Natural killer cell treated with Interleukin-12 subunit alpha and Interleukin-12 subunit beta and Interleukin-15 and Interleukin-18, amount 100 ng/mL, for 72 hours (primary cell): ENCODE measurements around the gene B4GALT6. TPM values are rescaled to one million over a fixed set of nuclear protein-coding genes. Genes with fewer than 3 reads are reported as not detected.
A peak's percentile ranks its signal among the peaks of the same experiment; 100 is the strongest.

ENCODE experiments used
- ATAC-seq, 2 donors: fragments of 150-1000 bp; cut with Tn5 transposase in 1 of 2; sonication (Bioruptor Pico), chemical (Tn5 transposase) in 1 of 2; 2 replicates each; pipeline ENCODE4 v1.10.0; 2021
- DNase-seq: peaks from one replicate; pipeline ENCODE4 v3.0.0; 2022; ENCODE audit warnings: low spot score
- H3K27ac Mint-ChIP-seq, 2 donors: 1 replicate in 1 of 2; 2 replicates in 1 of 2; pipeline ENCODE4 v1.8.0; 2022; ENCODE audit warnings: mixed read lengths in 2 of 2, mild to moderate bottlenecking in 1 of 2, moderate library complexity in 1 of 2
- H3K27me3 Mint-ChIP-seq, 2 donors: 1 replicate in 1 of 2; 2 replicates in 1 of 2; pipeline ENCODE4 v1.8.0; 2022; ENCODE audit warnings: mixed read lengths in 2 of 2
- H3K36me3 Mint-ChIP-seq: one replicate; pipeline ENCODE4 v1.8.0; 2022; ENCODE audit warnings: mixed read lengths
- H3K4me1 Mint-ChIP-seq, 2 donors: 1 replicate in 1 of 2; 2 replicates in 1 of 2; pipeline ENCODE4 v1.8.0; 2022; ENCODE audit warnings: low read depth in 2 of 2, mixed read lengths in 2 of 2, mild to moderate bottlenecking in 1 of 2
- H3K4me3 Mint-ChIP-seq: one replicate; pipeline ENCODE4 v1.8.0; 2022; ENCODE audit warnings: mixed read lengths
- H3K9me3 Mint-ChIP-seq: 2 replicates; pipeline ENCODE4 v1.8.0; 2022; ENCODE audit warnings: mixed read lengths
- total RNA-seq, 2 donors: library from RNA; stranded (reverse); gene quantifications; one replicate each; pipeline ENCODE4 v1.2.3, GENCODE V29; 2022

B4GALT6 gene
- total RNA-seq, 2 donors from 2014 or later: 2.3 to 23.6 TPM

DNA sequence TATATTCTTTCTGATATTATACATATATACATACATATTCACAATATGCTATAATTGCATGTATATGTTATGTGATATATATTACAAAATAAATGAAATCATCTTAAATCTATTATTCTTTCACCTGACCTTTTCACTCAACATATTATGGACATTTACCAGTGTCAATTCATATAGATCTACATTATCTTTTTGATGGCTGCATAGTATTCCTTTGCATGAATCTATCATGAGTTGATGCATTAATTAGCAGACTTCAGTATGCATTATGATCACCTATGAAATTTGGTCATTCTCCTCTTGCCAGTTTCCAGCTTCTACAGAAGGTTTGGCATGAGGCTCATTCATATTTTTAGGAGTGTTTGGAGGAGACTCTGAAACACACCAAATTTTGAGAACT lies 23.4 kb upstream of the B4GALT6 start:
- no peak for DNase-seq
- Mint-ChIP-seq H3K27ac (no peak overlapping the region), H3K4me1 (no peaks in the 10 kb centered on the region), H3K9me3 (no peaks in the 10 kb centered on the region), H3K36me3 (no peaks in the 10 kb centered on the region), H3K27me3 (no peaks in the 10 kb centered on the region), H3K4me3 (no peak overlapping the region)
- no peak for ATAC-seq

DNA sequence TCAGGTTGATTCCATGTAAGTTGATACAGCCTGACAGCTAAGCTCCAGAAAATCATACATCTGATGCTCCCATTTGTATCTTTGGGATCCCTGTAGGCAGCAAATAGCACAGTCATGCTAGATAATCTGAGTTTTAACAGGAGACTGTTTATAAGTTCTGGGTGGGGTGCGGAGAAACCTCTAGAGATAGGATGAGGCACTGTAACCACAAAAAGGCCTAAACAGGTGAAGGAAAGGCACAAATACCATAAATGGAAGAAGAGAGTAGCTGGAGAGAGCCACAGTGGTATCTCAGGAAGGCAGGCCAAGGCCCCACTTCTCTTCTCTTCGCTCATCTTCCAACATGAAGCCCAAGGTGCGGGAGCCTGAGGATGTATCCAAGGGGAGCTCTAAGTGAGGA lies 18.1 kb upstream of the B4GALT6 start:
- H3K27me3 Mint-ChIP-seq: no peaks in the 10 kb centered on the region
- DNase-seq: no peak
- no peaks in the 10 kb centered on the region for H3K4me1 Mint-ChIP-seq
- peaks cover 4% of the 10 kb centered on the region for H3K36me3 Mint-ChIP-seq
- ATAC-seq: no peak
- no peaks in the 10 kb centered on the region for H3K9me3 Mint-ChIP-seq
- H3K27ac Mint-ChIP-seq: no peak overlapping the region
- no peak overlapping the region for H3K4me3 Mint-ChIP-seq

DNA sequence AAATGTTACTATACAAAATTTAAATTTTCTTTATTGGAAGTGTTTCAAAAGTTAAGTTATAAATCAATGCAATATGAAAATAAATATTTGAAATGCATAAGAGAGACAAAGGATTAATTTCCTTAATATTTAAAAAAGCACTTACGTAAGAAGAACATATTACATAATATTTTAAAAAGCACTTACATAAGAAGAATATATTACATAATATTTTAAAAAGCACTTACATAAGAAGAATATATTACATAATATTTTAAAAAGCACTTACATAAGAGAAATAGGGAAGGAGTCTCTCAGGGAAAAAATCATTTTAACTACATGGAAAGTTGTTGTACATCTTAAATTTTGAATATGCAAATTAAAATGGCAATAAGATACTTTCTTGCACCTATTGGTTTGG lies 17.4 kb upstream of the B4GALT6 start:
- Mint-ChIP-seq H3K27ac (no peak overlapping the region), H3K4me1 (no peaks in the 10 kb centered on the region), H3K4me3 (no peak overlapping the region), H3K27me3 (no peaks in the 10 kb centered on the region), H3K9me3 (no peaks in the 10 kb centered on the region), H3K36me3 (peaks cover 4% of the 10 kb centered on the region)
- DNase-seq (no peak), ATAC-seq (no peak)

DNA sequence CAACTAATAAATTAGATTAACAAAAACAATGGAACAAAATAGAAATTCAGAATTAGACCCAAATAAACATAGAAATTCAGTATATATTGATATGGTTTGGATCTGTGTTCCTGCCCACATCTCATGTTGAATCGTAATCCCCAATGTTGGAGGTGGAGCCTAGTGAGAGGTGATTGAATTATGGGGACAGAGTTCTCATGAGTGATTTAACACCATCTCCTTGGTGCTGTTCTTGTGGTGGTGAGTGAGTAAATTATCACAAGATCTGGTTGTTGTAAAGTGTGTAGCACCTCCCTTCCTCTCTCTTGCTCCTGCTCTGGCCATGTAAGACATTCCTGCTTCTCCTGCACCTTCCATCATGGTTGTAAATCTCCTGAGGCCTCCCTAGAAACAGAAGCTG lies 16.6 kb upstream of the B4GALT6 start:
- H3K27ac Mint-ChIP-seq: no peak overlapping the region
- no peaks in the 10 kb centered on the region for H3K9me3 Mint-ChIP-seq
- peaks cover 4% of the 10 kb centered on the region for H3K36me3 Mint-ChIP-seq
- no peak overlapping the region for H3K4me3 Mint-ChIP-seq
- DNase-seq (no peak), ATAC-seq (no peak)
- no peaks in the 10 kb centered on the region for H3K27me3 Mint-ChIP-seq
- H3K4me1 Mint-ChIP-seq: no peaks in the 10 kb centered on the region

DNA sequence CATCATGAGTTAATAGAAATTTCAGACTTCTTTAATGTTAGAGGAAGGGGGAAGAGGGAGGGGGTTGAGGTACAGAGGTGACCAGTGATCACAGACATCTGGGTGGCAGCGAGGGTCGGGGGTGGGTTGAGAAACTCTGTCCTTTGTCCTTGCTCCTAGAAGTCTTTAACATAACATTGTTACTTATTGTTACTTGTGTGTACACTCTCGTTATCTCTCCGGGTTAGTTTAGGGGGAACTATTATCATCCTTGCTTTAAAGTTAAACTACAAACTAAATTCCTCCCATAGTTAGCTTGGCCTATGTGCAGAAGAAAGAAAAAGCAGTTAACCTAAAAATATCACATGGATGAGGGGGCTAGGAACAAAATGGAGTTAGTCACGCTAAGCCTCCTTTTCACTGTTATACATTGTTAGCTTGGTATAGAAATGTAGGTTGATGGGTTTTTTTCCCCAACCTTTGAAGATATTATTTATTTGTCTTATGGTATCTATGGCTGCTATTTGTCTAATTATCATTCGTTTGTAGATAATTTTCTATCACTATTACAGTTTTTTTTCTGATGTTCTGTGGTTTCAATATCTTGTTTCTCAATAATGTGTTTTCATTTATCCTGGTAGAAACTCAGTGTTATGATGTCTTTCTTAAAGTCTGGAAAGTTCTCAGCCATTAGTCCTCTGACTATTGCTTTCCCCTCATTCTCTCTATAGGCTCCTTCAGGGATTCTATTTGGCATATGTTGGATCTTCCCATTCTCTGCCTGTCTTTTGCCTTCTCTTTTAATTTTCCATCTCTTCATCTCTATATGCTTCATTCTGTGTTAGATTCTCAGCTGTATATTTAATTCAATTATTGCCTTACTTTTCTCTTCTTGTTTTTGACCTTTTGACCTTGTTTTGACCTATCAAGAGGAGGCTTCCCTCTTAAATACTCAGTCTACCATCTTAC lies 13.2 kb upstream of the B4GALT6 start:
- Mint-ChIP-seq H3K27me3 (no peaks in the 10 kb centered on the region), H3K36me3 (peaks cover 4% of the 10 kb centered on the region), H3K4me1 (no peaks in the 10 kb centered on the region), H3K27ac (no peak overlapping the region), H3K4me3 (no peak overlapping the region), H3K9me3 (no peaks in the 10 kb centered on the region)
- DNase-seq (no peak), ATAC-seq (no peak)

DNA sequence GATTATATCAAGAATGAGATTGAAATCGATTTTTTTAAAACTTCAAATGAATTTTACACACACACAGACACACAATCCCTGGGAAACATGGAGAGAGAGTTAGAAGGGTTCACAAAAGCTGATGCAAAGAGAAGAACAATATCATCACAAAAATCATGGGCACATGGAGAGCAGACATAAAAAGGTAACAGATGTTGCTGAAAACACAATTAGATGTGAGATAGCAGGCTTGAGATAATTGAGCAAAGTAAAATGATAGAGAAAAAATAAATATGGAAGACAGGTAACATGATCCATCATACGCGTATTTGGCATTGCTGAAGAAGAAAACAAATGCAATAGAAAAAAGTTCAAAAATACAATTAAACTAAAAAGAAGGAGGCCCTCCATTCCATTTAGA lies 11.6 kb upstream of the B4GALT6 start:
- H3K4me1 Mint-ChIP-seq: no peaks in the 10 kb centered on the region
- DNase-seq: no peak
- no peak overlapping the region for H3K27ac Mint-ChIP-seq
- no peaks in the 10 kb centered on the region for H3K27me3 Mint-ChIP-seq
- no peak for ATAC-seq
- no peak overlapping the region for H3K4me3 Mint-ChIP-seq
- H3K9me3 Mint-ChIP-seq: no peaks in the 10 kb centered on the region
- H3K36me3 Mint-ChIP-seq: peaks cover 4% of the 10 kb centered on the region

DNA sequence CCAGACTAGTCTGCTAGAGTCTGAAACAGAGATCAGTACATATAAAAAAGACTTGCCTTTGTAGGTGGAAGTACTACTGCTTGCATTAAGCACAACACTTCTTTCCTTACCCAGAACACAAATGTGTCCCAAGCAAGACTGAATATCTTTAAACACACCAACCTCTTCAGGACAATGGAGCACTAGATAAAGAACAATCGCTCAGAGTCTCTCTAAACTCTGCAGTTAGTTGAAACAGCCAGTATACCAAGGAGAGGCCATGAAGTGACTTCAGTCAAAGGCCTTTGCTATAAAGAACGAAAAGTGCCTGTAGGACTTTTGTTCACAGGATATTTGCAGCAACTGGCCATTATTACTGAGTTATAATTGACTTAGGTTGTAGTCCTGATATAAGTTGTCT lies 9.9 kb upstream of the B4GALT6 start:
- Mint-ChIP-seq H3K9me3 (no peaks in the 10 kb centered on the region), H3K27ac (no peak overlapping the region), H3K4me3 (no peak overlapping the region), H3K36me3 (peaks cover 4% of the 10 kb centered on the region), H3K27me3 (no peaks in the 10 kb centered on the region), H3K4me1 (no peaks in the 10 kb centered on the region)
- DNase-seq (no peak), ATAC-seq (no peak)

DNA sequence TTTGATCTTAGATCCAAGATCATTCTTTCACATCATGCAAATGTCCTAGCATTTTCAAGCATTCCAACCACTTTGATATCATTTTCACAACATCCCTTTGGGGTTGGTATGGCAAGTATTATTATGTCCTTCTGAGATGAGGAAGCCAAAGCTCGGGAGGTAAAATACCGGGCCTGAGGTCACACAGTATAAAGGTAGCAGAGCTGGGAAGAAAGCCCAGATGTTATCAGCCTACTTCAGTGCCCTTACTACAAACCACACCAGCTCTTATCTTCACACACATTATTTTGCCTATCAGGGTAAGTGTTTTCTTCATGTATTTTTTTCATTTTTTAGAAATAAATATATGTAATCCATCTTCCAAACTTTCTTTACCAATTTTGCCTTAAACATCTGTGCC lies 4.2 kb upstream of the B4GALT6 start:
- H3K9me3 Mint-ChIP-seq: no peaks in the 10 kb centered on the region
- ATAC-seq (no peak), DNase-seq (no peak)
- peaks cover 0 to 5% of the 10 kb centered on the region in 2 donors for H3K27me3 Mint-ChIP-seq
- no peaks in the 10 kb centered on the region for H3K36me3 Mint-ChIP-seq
- H3K27ac Mint-ChIP-seq: no peak overlapping the region
- H3K4me3 Mint-ChIP-seq: no peak overlapping the region
- peaks cover 18% of the 10 kb centered on the region in 2 donors for H3K4me1 Mint-ChIP-seq

DNA sequence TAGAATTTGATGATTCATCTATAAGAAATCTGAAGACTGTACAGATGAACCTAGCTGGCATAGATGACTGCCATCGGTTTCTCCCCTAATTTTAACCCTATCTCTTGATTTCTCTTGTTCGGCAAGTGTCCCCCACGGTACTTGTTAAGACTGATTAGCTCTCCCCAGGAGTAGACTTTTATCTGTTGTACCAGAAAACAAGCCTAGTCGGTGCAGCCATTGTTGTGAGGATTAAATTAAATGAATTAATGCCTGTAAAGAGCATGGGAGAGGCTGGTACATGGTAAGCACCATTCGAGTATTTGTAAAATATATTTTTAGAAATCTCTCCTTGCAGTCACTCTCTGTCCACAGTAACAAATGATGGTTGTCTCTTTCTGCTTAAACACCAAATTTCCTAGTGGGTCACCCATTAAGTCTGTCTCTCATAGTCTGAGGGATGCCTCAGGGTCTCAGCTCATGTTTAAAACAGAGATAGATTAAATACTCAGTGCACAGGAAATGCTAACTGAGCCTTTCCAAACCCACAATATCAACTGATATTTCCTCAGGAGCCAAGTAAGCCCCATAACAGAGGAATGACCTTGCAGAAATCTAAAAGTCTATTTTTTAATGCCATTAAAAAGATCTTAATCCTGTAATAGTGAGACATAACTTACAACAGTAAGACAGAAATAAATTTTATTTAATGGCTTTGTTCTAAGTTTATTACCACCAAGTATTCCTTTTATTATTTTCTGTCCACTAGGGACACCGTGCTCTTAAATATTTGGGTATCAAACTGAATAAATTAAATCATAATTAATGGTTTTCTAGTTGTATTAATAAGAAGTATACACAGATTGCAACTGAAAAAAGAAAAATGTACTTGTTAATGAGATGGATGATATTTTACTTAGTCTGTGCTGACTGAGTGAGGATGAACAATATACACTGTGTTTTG lies 2.9 kb upstream of the B4GALT6 start:
- no peak overlapping the region for H3K4me3 Mint-ChIP-seq
- ATAC-seq: no peak
- H3K27me3 Mint-ChIP-seq: peaks cover 0 to 5% of the 10 kb centered on the region in 2 donors
- H3K27ac Mint-ChIP-seq: no peak overlapping the region
- H3K4me1 Mint-ChIP-seq: peaks cover 26 to 30% of the 10 kb centered on the region in 2 donors
- DNase-seq: no peak
- no peaks in the 10 kb centered on the region for H3K36me3 Mint-ChIP-seq
- H3K9me3 Mint-ChIP-seq: no peaks in the 10 kb centered on the region

DNA sequence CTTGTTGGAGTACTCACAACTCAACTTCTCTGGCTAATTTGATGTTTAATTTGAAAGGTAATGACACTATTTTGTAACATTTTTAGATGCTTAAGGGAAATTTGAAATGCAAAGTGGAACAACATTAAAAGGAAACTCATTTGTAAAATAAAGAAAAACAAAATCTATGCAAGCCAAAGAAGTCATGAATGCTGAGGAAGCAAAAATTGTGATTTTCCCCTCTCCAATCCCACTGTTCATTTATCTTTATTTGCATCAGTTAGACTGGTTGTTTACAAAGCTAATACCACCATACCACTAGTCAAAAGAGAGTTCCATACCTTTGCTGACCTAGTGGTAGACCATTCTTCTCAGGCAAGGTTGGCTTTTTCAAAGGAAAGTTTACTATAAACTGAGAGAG lies 2.2 kb upstream of the B4GALT6 start:
- DNase-seq: no peak
- H3K27me3 Mint-ChIP-seq: peaks cover 0 to 5% of the 10 kb centered on the region in 2 donors

DNA sequence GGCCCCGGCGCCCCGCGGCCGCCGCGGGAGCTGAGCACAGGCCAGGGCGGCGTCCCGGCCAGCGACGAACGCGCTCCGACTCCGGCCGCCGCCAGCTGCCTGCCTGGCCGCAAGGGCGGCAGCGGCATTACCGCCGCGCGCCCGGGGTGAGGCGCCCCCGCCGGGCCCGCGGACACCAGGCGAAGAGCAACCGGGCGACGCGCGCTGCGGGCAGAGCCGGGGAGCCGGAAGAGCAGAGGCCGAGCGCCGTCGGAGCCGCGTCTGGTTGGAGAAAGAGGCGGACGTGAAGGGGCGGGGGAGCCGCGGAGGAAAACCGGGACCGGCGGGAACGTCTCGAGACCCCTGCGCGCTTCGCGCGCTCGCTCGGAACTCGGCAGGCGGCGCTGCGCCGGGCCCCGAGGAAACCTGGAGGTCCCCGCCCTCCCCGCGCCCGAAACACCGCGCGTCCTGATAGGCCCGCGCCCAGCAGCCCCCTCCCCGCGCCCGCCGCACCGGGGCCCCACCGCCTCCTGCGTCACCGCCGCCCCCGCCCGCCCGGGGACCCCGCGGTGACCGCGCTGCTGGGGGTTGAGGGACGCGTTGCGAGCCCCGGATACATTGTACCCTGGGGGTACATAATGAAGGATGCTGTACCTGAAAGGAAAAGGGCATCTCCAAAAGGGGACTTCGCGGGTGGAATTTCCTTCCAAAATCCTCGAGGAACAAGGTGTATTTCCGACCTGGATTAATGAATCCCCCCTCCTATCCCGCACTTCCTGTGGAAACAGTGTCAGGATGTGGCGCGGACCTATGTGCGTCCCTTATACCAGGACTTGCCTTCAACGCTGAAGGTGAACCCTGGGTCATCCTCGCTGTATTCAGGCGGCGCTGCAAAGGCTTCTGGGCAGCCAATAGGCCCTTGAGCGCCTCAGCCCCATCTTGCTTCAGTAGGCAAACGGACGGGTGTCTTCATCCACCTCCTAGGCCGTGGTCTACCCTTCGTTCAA lies 1.0 kb upstream of the B4GALT6 start:
- Mint-ChIP-seq H3K27ac (peak overlapping the region; percentile 57 to 80), H3K27me3 (peaks cover 0 to 5% of the 10 kb centered on the region in 2 donors)

More for the DNA sequence above, 2.2 kb upstream of the B4GALT6 start:
- peaks cover 28 to 31% of the 10 kb centered on the region in 2 donors for H3K4me1 Mint-ChIP-seq
- no peak overlapping the region for H3K4me3 Mint-ChIP-seq
- no peaks in the 10 kb centered on the region for H3K36me3 Mint-ChIP-seq
- no peak overlapping the region for H3K27ac Mint-ChIP-seq
- no peak for ATAC-seq
- no peaks in the 10 kb centered on the region for H3K9me3 Mint-ChIP-seq

DNA sequence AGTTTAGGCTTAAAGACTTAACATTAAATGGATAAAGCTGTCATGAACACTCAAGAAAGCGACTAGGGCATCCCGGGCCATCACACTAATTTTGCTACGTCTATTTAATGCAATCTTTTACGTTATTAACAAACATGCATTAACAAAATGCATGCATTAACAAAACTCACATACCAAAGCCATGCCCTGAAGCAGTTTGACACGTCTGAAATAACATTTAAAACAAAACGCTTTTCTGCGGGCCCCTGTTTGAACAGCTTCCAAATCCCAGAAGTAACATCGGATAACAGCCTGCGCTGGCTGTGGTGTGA lies 458 bp downstream of the B4GALT6 start:
- Mint-ChIP-seq H3K4me1 (peaks cover 44 to 48% of the 10 kb centered on the region in 2 donors), H3K9me3 (no peaks in the 10 kb centered on the region), H3K27me3 (peaks cover 0 to 5% of the 10 kb centered on the region in 2 donors), H3K36me3 (no peaks in the 10 kb centered on the region), H3K4me3 (peak overlapping the region; percentile 97), H3K27ac (peak overlapping the region; percentile 70 to 96)
- DNase-seq (no peak), ATAC-seq (no peak)

More for the DNA sequence above, 1.0 kb upstream of the B4GALT6 start:
- H3K36me3 Mint-ChIP-seq: no peaks in the 10 kb centered on the region
- H3K4me1 Mint-ChIP-seq: peaks cover 37 to 39% of the 10 kb centered on the region in 2 donors
- DNase-seq (peak; percentile 82), ATAC-seq (peak; percentile 89 to 90)
- no peaks in the 10 kb centered on the region for H3K9me3 Mint-ChIP-seq
- peak overlapping the region; percentile 87 for H3K4me3 Mint-ChIP-seq

DNA sequence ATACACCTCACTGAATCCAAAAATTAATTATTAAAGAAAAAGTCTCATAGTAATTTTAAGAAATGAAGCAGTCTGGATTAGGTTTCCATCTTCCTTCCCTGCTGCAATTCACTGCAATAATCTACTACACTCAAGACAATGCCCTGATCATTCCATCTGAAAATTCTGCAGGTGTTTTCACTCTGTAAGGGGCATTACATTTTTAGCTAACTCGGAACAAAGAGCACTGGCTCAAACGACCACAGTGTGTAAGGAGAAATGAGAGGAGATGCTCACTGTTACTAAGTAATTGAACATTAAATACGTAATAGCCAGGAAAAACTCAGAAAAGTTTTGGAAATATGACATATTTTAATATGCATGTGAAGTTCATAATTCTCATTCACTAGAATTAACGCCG lies 1.3 kb downstream of the B4GALT6 start:
- Mint-ChIP-seq H3K27me3 (peaks cover 0 to 5% of the 10 kb centered on the region in 2 donors), H3K36me3 (no peaks in the 10 kb centered on the region), H3K4me1 (peaks cover 44 to 54% of the 10 kb centered on the region in 2 donors), H3K9me3 (no peaks in the 10 kb centered on the region), H3K4me3 (peak overlapping the region; percentile 97), H3K27ac (peak overlapping the region; percentile 53 to 70)
- ATAC-seq (no peak), DNase-seq (no peak)
